Midbrain (tissue), 1 donor: ENCODE data around the gene SLC35E2B.
"Not testable (repeated sequence)": the region's sequence is repeated elsewhere in the genome, so short reads cannot be mapped to it uniquely, and the experiment has no call there.

Experiments used
- DNase-seq: peaks from one replicate; lab custom pipeline; 2025; lab: John Stamatoyannopoulos, UW

SLC35E2B gene

DNA sequence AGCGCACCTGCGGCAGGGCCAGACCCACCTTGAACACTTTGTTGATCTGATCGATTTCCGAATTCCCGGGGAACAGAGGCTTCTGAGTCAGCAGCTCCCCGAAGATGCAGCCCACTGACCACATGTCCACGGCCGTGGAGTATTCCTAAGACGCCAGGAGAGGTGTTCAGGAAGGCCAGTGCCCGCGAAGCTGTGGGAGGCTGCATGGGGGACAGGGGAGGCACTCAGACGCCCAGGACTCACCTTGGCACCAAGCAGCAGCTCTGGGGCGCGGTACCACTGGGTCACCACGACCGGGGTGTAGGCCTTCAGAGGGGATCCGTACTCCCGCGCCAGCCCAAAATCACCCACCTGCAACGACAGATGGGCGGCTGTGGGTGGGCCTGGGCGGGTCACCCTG, 11.2 kb upstream of the SLC35E2B start:
- no peak for DNase-seq

DNA sequence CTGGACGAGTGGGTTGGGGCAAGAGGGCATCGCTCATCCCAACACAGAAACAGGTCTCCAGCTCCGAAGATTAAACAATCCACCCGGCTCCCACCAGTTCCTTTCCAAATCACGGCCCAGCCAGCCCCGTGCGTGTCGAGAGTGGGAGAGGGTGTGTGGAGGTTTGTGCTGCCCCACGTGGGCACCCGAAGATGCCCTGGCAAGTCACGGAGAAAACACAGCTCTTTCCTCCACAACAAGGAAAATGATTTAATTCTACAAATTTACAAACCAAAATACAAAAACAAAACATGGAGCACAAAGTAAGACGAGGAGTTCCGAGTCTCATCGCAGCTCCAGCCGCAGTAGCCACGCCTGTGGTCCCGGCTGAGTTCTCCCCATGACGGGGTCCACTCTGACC, 9.9 kb upstream of the SLC35E2B start:
- not testable (repeated sequence) for DNase-seq

- not testable (repeated sequence) for DNase-seq
Measured at GRCh38 chr1:1700557-1700956, 8.0 kb upstream of the SLC35E2B start.

- not testable (repeated sequence) for DNase-seq
Measured at GRCh38 chr1:1700067-1700466, 7.5 kb upstream of the SLC35E2B start.

DNA sequence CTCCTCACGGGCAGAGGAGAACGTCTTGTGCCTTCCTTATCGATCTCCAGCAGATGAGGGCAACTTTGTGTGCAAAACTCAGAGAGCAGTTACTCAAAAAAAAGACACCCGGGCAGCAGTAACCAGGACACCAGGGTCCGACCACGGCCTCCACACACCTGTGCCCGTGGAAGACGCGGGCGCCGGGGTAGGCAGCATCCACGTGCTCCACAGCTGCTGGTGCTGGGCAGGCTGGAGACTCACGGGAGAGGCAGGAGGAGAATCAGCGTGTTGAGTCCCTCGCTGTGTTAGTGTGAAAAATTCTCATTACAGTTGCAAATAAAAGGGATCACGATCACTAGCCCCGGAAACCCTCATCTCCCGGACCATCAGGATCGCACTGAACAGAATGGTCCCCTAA, 6.5 kb upstream of the SLC35E2B start:
- not testable (repeated sequence) for DNase-seq

- not testable (repeated sequence) for DNase-seq
Measured at GRCh38 chr1:1697358-1698183, 5.0 kb upstream of the SLC35E2B start.

DNA sequence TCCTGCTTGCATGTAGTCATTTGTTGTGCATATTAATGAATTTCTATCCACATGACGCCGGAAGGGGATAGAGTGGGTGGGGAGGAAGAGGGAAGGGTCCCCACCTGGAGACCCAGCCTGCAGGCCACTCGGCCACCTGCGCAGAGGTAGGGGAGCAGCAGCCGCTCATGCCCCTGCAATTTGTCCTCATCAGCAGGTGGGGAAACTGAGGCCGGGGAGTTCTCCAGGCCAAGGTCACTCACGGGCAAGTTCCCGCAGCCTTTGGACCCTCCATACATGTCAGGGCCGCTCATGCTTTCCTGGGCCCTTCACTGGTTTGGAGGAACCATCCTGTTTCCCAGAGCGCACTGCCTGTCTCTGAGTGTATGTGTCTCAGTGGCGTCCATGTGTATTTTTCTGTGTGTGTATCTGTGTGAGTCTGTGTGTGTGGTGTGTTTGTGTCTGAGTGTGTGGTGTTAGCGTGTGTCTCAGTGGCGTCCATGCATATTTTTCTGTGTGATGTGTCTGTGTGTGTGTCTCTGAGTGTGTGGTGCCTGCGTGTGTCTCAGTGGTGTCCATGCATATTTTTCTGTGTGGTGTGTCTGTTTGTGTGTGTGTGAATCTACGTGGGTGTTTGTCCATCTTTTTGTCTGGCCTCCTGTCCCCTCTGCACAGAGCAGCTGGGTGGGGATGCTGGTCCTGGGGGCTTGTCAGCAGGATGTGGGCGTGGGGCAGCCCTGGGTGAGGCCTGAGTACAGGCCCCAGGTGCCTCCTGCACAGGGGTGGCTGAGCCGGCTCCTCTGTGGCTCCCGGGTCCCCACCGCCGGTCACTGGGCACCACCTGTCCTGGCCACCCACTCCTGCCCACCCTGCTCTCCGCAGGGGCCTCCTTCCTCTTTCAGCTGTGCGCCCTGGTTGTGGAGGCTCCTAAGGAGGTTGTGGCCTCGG, 4.1 kb upstream of the SLC35E2B start:
- not testable (repeated sequence) for DNase-seq

GRCh38 chr1:1692324-1692713, 276 bp downstream of the SLC35E2B start:
- DNase-seq = not testable (repeated sequence)

DNA sequence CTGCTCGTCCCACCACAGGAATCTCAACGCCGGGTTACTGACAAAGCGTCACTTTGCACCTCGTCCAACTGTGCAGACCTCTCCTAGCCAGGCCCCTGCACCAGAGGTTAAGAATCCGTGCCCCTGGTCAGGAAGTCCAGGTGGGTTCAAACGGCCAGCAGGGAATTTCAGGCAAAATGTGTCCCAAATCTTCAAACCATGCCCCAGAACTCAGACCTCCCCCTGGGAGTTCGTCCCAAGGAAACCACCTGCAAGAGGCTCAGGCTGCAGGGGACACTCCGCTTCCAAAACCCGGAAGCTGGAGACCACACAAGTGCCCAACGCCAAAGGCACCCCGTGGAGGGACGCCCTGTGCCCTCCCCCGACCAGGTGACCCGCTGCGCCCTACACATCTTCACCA, 1.2 kb downstream of the SLC35E2B start:
- not testable (repeated sequence) for DNase-seq

- DNase-seq = not testable (repeated sequence)
Measured at GRCh38 chr1:1689526-1689925, 3.1 kb downstream of the SLC35E2B start.

GRCh38 chr1:1687846-1688245, 4.7 kb downstream of the SLC35E2B start:
- no peak for DNase-seq

DNA sequence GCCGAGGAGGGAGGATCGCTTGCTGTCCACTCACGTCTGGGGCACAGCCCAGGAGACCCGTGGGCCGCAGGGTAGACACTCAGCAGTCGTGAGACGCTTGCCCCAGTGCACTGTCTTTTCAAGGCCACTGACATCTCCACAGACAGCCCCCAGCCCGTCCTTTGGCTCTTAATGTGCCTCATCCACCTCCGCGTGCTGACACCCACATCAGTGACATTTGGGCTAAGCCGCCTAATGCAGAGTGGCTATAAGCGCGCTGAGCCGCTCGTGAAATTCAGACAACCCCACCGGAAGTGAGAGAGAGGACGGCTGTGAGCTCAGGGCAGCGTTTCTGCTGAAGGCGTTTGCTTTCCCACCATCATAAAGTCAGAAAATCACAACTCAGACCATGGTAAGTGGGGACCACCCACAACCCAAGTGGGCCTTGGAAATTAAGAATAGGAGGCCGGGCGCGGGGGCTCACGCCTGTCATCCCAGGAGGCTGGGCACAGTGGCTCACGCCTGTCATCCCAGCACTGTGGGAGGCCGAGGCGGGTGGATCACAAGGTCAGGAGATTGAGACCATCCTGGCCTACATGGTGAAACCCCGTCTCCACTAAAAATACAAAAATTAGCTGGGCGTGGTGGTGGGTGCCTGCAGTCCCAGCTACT, 8.4 kb downstream of the SLC35E2B start:
- DNase-seq = no peak

GRCh38 chr1:1683104-1683905, 9.3 kb downstream of the SLC35E2B start:
- DNase-seq = no peak

- no peak for DNase-seq
Measured at GRCh38 chr1:1680912-1681273, 11.7 kb downstream of the SLC35E2B start.

- DNase-seq = no peak
Measured at GRCh38 chr1:1680031-1680911, 12.3 kb downstream of the SLC35E2B start.

- DNase-seq = peak; percentile 7
Measured at GRCh38 chr1:1678581-1679380, 13.8 kb downstream of the SLC35E2B start.

GRCh38 chr1:1677718-1678580, 14.6 kb downstream of the SLC35E2B start:
- no peak for DNase-seq

- DNase-seq = not testable (repeated sequence)
Measured at GRCh38 chr1:1676087-1676486, 16.5 kb downstream of the SLC35E2B start.

GRCh38 chr1:1675218-1675617, 17.4 kb downstream of the SLC35E2B start:
- DNase-seq = not testable (repeated sequence)
